ENCODE data around the gene ZNF425. TPM values are rescaled to one million over a fixed set of nuclear protein-coding genes. Genes with fewer than 3 reads are reported as not detected.

ZNF425 gene, protein sequence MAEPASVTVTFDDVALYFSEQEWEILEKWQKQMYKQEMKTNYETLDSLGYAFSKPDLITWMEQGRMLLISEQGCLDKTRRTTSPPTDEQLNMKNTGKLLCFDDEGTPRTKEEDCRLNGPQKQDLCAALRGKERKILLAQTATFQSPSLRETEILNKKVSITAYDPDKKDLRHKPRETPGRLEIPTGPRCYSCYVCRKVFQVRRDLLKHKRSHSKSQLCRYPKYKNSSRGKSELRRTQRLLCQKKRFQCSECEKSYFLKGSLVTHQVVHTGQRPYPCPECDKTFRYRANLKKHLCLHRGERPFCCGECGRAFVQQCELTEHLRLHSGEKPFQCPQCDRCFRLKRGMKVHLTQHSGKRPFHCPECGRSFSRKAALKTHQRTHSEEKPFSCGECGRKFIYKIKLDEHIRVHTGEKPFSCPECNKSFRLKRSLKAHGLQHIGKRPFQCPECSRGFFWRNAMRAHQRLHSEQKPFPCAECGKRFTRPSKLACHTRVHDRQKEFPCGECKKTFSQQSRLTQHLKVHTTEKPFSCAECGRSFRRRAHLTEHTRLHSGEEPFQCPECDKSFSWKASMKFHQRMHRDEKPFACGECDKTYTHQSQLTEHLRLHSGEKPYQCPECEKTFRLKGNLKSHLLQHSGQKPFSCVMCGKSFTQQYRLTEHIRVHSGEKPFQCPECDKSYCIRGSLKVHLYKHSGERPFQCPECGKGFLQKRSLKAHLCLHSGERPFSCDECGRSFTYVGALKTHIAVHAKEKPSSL
- 1.1 to 2.4 TPM (median 1.4 TPM) in 5 replicates for total RNA-seq (2022; extraction: Qiagen RNA extraction; ENCODE audit: low read depth)

GRCh38 chr7:149125863-149126661 lies at the start of gene ZNF425:
Gene ZNF425 (minus strand): TSS chr7:149126324. CDS start chr7:149126213, 111 bp downstream.

GRCh38 chr7:149147072-149147751 lies 21.1 kb upstream of the ZNF425 start, which contains the start of gene ZNF398:
Gene ZNF398 (plus strand): TSS chr7:149147453. CDS start chr7:149147743, 290 bp downstream.

GRCh38 chr7:149090397-149091195 lies 35.5 kb downstream of the ZNF425 start, which contains the start of gene ZNF786:
Gene ZNF786 (minus strand): TSS chr7:149090718. CDS start chr7:149090640, 78 bp downstream.

Other genes starting within 250 kb of the ZNF425 start
- gene EZH2, start 242.0 kb downstream of the ZNF425 start, total RNA-seq (2022; extraction: Qiagen RNA extraction; ENCODE audit: low read depth), result 20.3 to 25.2 TPM (median 23.7 TPM) in 5 replicates
- 174 to 189 TPM (median 181 TPM) in 5 replicates for gene PDIA4, start 97.8 kb downstream of the ZNF425 start, total RNA-seq (2022; extraction: Qiagen RNA extraction; ENCODE audit: low read depth)
- 5.3 to 6.8 TPM (median 6.5 TPM) in 5 replicates for gene ZNF786, start 35.6 kb downstream of the ZNF425 start, total RNA-seq (2022; extraction: Qiagen RNA extraction; ENCODE audit: low read depth)
- gene ZNF398, start 21.1 kb upstream of the ZNF425 start, total RNA-seq (2022; extraction: Qiagen RNA extraction; ENCODE audit: low read depth), result 7.4 to 10.1 TPM (median 8.9 TPM) in 5 replicates
- 20.9 to 26.4 TPM (median 25.3 TPM) in 5 replicates for gene ZNF282, start 69.2 kb upstream of the ZNF425 start, total RNA-seq (2022; extraction: Qiagen RNA extraction; ENCODE audit: low read depth)
- gene ZNF212, start 113.3 kb upstream of the ZNF425 start, total RNA-seq (2022; extraction: Qiagen RNA extraction; ENCODE audit: low read depth), result 11.8 to 12.8 TPM (median 12.4 TPM) in 5 replicates
- gene ZNF783, start 135.9 kb upstream of the ZNF425 start, total RNA-seq (2022; extraction: Qiagen RNA extraction; ENCODE audit: low read depth), result 5.1 to 6.8 TPM (median 5.8 TPM) in 5 replicates